SK-N-SH treated with all-trans-retinoic acid at 6 μM for 48 hours (cell line): Measurements from ENCODE around the gene CCDC171.

Source experiments
- ATAC-seq: fragments of 200-7000 bp; cut with Tn5 transposase; 3 replicates; pipeline ENCODE4 v1.9.1; 2020; ENCODE audit warnings: mild to moderate bottlenecking, moderate library complexity
- ARNTL ChIP-seq: fragments of 450-650 bp; formaldehyde crosslinking; IDR thresholded peaks from 2 replicates; pipeline ENCODE4 v1.5.0; 2020; ENCODE audit warnings: low read depth, mild to moderate bottlenecking, moderate library complexity, borderline replicate concordance
- BACH2 ChIP-seq: fragments of 250-450 bp; sonication (Bioruptor Pico); IDR thresholded peaks from 2 replicates; pipeline ENCODE4 v1.9.0; 2021; ENCODE audit warnings: mild to moderate bottlenecking, borderline replicate concordance
- CREB5 ChIP-seq: fragments of 250-450 bp; sonication (Bioruptor Pico); IDR thresholded peaks from 2 replicates; pipeline ENCODE4 v1.5.1; 2020; ENCODE audit warnings: low read depth, mild to moderate bottlenecking, moderate library complexity
- CSDC2 ChIP-seq: fragments of 250-450 bp; sonication (Bioruptor Pico); IDR thresholded peaks from 2 replicates; pipeline ENCODE4 v1.5.0; 2020; ENCODE audit warnings: mild to moderate bottlenecking, moderate library complexity
- CSRNP3 ChIP-seq: fragments of 250-450 bp; sonication (Bioruptor Pico); IDR thresholded peaks from 2 replicates; pipeline ENCODE4 v1.5.1; 2021; ENCODE audit warnings: mild to moderate bottlenecking, moderate library complexity
- ESRRG ChIP-seq: fragments of 250-450 bp; sonication (Bioruptor Pico); IDR thresholded peaks from 2 replicates; pipeline ENCODE4 v1.6.1; 2021; ENCODE audit warnings: mild to moderate bottlenecking
- GLIS3 ChIP-seq: fragments of 250-450 bp; sonication (Bioruptor Pico); IDR thresholded peaks from 2 replicates; pipeline ENCODE4 v1.5.0; 2020; ENCODE audit warnings: mild to moderate bottlenecking, moderate library complexity
- ISL1 ChIP-seq: fragments of 250-450 bp; sonication (Bioruptor Pico); IDR thresholded peaks from 2 replicates; pipeline ENCODE4 v2.1.2; 2022; ENCODE audit warnings: mild to moderate bottlenecking, moderate library complexity
- OSR1 ChIP-seq: fragments of 250-450 bp; sonication (Bioruptor Pico); IDR thresholded peaks from 2 replicates; pipeline ENCODE4 v1.8.0; 2022; ENCODE audit warnings: moderate library complexity, mild to moderate bottlenecking, inconsistent platforms
- PATZ1 ChIP-seq: fragments of 250-450 bp; sonication (Bioruptor Pico); IDR thresholded peaks from 2 replicates; pipeline ENCODE4 v1.8.0; 2020; ENCODE audit warnings: mild to moderate bottlenecking, moderate library complexity, borderline replicate concordance
- POU6F1 ChIP-seq: fragments of 250-450 bp; sonication (Bioruptor Pico); IDR thresholded peaks from 2 replicates; pipeline ENCODE4 v1.8.0; 2021; ENCODE audit warnings: low read depth, mild to moderate bottlenecking, moderate library complexity, borderline replicate concordance
- PPARA ChIP-seq: fragments of 250-450 bp; sonication (Bioruptor Pico); IDR thresholded peaks from 2 replicates; pipeline ENCODE4 v1.5.0; 2020; ENCODE audit warnings: mild to moderate bottlenecking, borderline replicate concordance
- RARB ChIP-seq: fragments of 250-450 bp; sonication (Bioruptor Pico); IDR thresholded peaks from 2 replicates; pipeline ENCODE4 v1.8.0; 2021; ENCODE audit warnings: mild to moderate bottlenecking, moderate library complexity
- SNAI2 ChIP-seq: fragments of 250-450 bp; sonication (Bioruptor Pico); IDR thresholded peaks from 2 replicates; pipeline ENCODE4 v1.5.0; 2020; ENCODE audit warnings: mild to moderate bottlenecking, moderate library complexity
- TCF4 ChIP-seq: fragments of 250-450 bp; sonication (Bioruptor Pico); IDR thresholded peaks from 2 replicates; pipeline ENCODE4 v1.8.0; 2021; ENCODE audit warnings: mild to moderate bottlenecking, moderate library complexity, borderline replicate concordance
- TOX ChIP-seq: fragments of 250-450 bp; sonication (Bioruptor Pico); IDR thresholded peaks from 2 replicates; pipeline ENCODE4 v1.8.0; 2021; ENCODE audit warnings: mild to moderate bottlenecking, moderate library complexity, borderline replicate concordance
- TSHZ2 ChIP-seq: fragments of 250-450 bp; sonication (Bioruptor Pico); IDR thresholded peaks from 2 replicates; pipeline ENCODE4 v1.5.0; 2020; ENCODE audit warnings: mild to moderate bottlenecking, moderate library complexity
- ZC3H10 ChIP-seq: fragments of 250-450 bp; sonication (Bioruptor Pico); IDR thresholded peaks from 2 replicates; pipeline ENCODE4 v1.5.1; 2021; ENCODE audit warnings: mild to moderate bottlenecking, moderate library complexity
- ZFP30 ChIP-seq: fragments of 450-650 bp; formaldehyde crosslinking; IDR thresholded peaks from 2 replicates; pipeline ENCODE4 v1.5.0; 2022; ENCODE audit warnings: mild to moderate bottlenecking, moderate library complexity
- ZNF565 ChIP-seq: fragments of 450-650 bp; formaldehyde crosslinking; conservative IDR thresholded peaks from 2 replicates; pipeline ENCODE4 v1.5.0; 2020; ENCODE audit warnings: low read depth, mild to moderate bottlenecking, moderate library complexity
- ZNF70 ChIP-seq: fragments of 450-650 bp; formaldehyde crosslinking; IDR thresholded peaks from 2 replicates; pipeline ENCODE4 v1.5.0; 2020; ENCODE audit warnings: mild to moderate bottlenecking, moderate library complexity
- ZNF8 ChIP-seq: fragments of 450-650 bp; formaldehyde crosslinking; IDR thresholded peaks from 2 replicates; pipeline ENCODE4 v1.5.0; 2020; ENCODE audit warnings: mild to moderate bottlenecking, moderate library complexity

CCDC171 gene

GRCh38 chr9:16001856-16002255 is 449.0 kb downstream of the CCDC171 start:
- no peak for ATAC-seq
- TF ChIP-seq POU6F1 (CRISPR knock-in tag) (no peak), OSR1 (CRISPR knock-in tag) (no peak), RARB (CRISPR knock-in tag) (no peak), PPARA (CRISPR knock-in tag) (no peak), ARNTL (CRISPR knock-in tag) (no peak), CSRNP3 (no peak), PATZ1 (CRISPR knock-in tag) (no peak), TSHZ2 (CRISPR knock-in tag) (no peak), ZFP30 (CRISPR knock-in tag) (no peak), CSDC2 (CRISPR knock-in tag) (no peak), TCF4 (CRISPR knock-in tag) (no peak), TOX (CRISPR knock-in tag) (no peak), SNAI2 (CRISPR knock-in tag) (no peak), ZC3H10 (no peak), ZNF70 (CRISPR knock-in tag) (no peak), ZNF565 (no peak), CREB5 (CRISPR knock-in tag) (no peak), GLIS3 (CRISPR knock-in tag) (no peak), BACH2 (CRISPR knock-in tag) (no peak), ISL1 (CRISPR knock-in tag) (no peak)

GRCh38 chr9:16002816-16003215 is 450.0 kb downstream of the CCDC171 start:
- no peak for TF ChIP-seq ESRRG (CRISPR knock-in tag)
- no peak for TF ChIP-seq POU6F1 (CRISPR knock-in tag)
- no peak for TF ChIP-seq ZC3H10
- TF ChIP-seq CREB5 (CRISPR knock-in tag), result no peak
- TF ChIP-seq ZNF565, result no peak
- TF ChIP-seq BACH2 (CRISPR knock-in tag), result no peak
- no peak for TF ChIP-seq ZNF8 (CRISPR knock-in tag)
- TF ChIP-seq TSHZ2 (CRISPR knock-in tag), result no peak
- TF ChIP-seq TCF4 (CRISPR knock-in tag), result no peak
- no peak for TF ChIP-seq RARB (CRISPR knock-in tag)
- TF ChIP-seq PPARA (CRISPR knock-in tag), result no peak
- TF ChIP-seq CSRNP3, result no peak
- TF ChIP-seq OSR1 (CRISPR knock-in tag), result no peak
- no peak for TF ChIP-seq ZNF70 (CRISPR knock-in tag)
- no peak for TF ChIP-seq ZFP30 (CRISPR knock-in tag)
- no peak for TF ChIP-seq SNAI2 (CRISPR knock-in tag)
- no peak for ATAC-seq
